SU-DHL-6 (cell line): ENCODE measurements around the gene ATP6AP2.

ENCODE experiments used
- H2AFZ ChIP-seq: fragments of 200-600 bp; sonication (generic); 2 replicates; pipeline ENCODE4 v1.6.1; 2014; ENCODE audit warnings: low read depth, mild to moderate bottlenecking, moderate library complexity, mixed read lengths, antibody characterized with exemption, low read length; ENCODE audit not compliant: severe bottlenecking
- H3F3A ChIP-seq: fragments of 200-600 bp; shearing (Covaris generic); 2 replicates; pipeline ENCODE4 v1.6.0; 2016; ENCODE audit warnings: antibody characterized with exemption, mild to moderate bottlenecking; ENCODE audit not compliant: insufficient read depth
- H3K27ac ChIP-seq: fragments of 200-600 bp; sonication (generic); 2 replicates; pipeline ENCODE4 v1.5.1; 2016; ENCODE audit warnings: low read depth, mild to moderate bottlenecking, low read length, moderate library complexity, mixed read lengths
- H3K27me3 ChIP-seq: fragments of 200-600 bp; sonication (generic), shearing (Covaris generic); 2 replicates; pipeline ENCODE4 v1.6.0; 2014; ENCODE audit warnings: mild to moderate bottlenecking, low read length
- H3K36me3 ChIP-seq: fragments of 200-600 bp; sonication (generic); 2 replicates; pipeline ENCODE4 v1.6.1; 2014; ENCODE audit warnings: mild to moderate bottlenecking, low read length, mixed read lengths
- H3K4me2 ChIP-seq: fragments of 300-600, 200-600 bp; shearing (Covaris generic), sonication (generic); 2 replicates; pipeline ENCODE4 v1.6.0; 2014; ENCODE audit warnings: low read length, low read depth, mild to moderate bottlenecking; ENCODE audit not compliant: poor library complexity, severe bottlenecking
- H3K4me3 ChIP-seq: fragments of 200-600 bp; sonication (generic); 2 replicates; pipeline ENCODE4 v1.5.1; 2014; ENCODE audit warnings: antibody characterized with exemption, low read length, mild to moderate bottlenecking, mixed read lengths; ENCODE audit not compliant: insufficient read depth, poor library complexity, severe bottlenecking
- H3K79me2 ChIP-seq: fragments of 200-600 bp; sonication (generic); 2 replicates; pipeline ENCODE4 v1.6.1; 2014; ENCODE audit warnings: mild to moderate bottlenecking, low read length, moderate library complexity; ENCODE audit not compliant: insufficient read depth
- H3K9ac ChIP-seq: fragments of 200-600 bp; sonication (generic); 2 replicates; pipeline ENCODE4 v1.7.0; 2014; ENCODE audit warnings: mild to moderate bottlenecking, low read length
- H3K9me2 ChIP-seq: fragments of 200-600 bp; sonication (generic); replicated peaks from 2 replicates; pipeline ENCODE4 v1.6.1; 2014; ENCODE audit warnings: low read length; ENCODE audit not compliant: insufficient read depth
- H3K9me3 ChIP-seq: fragments of 200-600 bp; sonication (generic); 2 replicates; pipeline ENCODE4 v1.6.1; 2014; ENCODE audit warnings: low read length, mixed read lengths; ENCODE audit not compliant: insufficient read depth
- H4K20me1 ChIP-seq: fragments of 200-600 bp; sonication (generic); 2 replicates; pipeline ENCODE4 v1.6.1; 2014; ENCODE audit warnings: low read depth, mild to moderate bottlenecking, antibody characterized with exemption, low read length, moderate library complexity, mixed read lengths
- EZH2phosphoT487 ChIP-seq: fragments of 200-600 bp; sonication (generic), shearing (Covaris generic); conservative IDR thresholded peaks from 2 replicates; pipeline ENCODE4 v1.6.1; 2018; ENCODE audit warnings: mild to moderate bottlenecking, antibody characterized with exemption, low read length, moderate library complexity, mixed read lengths
- TF ChIP-seq, protein P1 (sequence below): fragments of 200-600 bp; sonication (generic); IDR thresholded peaks from one replicate; pipeline ENCODE4 v1.5.1; 2017; ENCODE audit warnings: antibody characterized with exemption, mild to moderate bottlenecking, low read length, moderate library complexity; ENCODE audit not compliant: insufficient read depth, poor library complexity, severe bottlenecking

Gene ATP6AP2

DNA sequence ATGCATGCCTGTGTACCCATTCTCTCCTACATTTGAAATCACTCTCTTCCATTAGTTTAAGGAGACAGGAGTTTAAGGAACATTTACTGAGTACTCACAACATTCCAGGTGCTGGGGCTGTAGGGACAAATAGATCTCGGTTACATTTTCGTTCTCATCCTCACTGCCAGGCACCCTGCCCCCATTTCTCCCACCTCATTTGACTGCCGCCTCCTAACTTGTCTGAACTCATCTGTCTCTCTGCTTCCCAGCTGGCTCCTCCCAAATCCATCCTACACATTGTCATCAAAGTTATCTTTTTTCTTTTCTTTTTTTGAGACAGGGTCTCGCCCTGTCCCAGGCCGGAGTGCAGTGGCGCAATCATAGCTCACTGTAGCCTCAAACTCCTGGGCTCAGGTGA is 22.7 kb downstream of the ATP6AP2 start:
- Histone ChIP-seq H3F3A (no peaks in the 10 kb centered on the region), H3K4me2 (no peak overlapping the region), H4K20me1 (no peaks in the 10 kb centered on the region), H3K27me3 (no peaks in the 10 kb centered on the region), H3K9ac (no peak overlapping the region), H3K9me2 (no peaks in the 10 kb centered on the region), H3K4me3 (no peak overlapping the region), H2AFZ (no peak overlapping the region), H3K9me3 (no peaks in the 10 kb centered on the region), H3K27ac (no peak overlapping the region), H3K36me3 (no peaks in the 10 kb centered on the region), H3K79me2 (no peaks in the 10 kb centered on the region)
- TF ChIP-seq EZH2phosphoT487: no peak
- TF ChIP-seq, protein P1, sequence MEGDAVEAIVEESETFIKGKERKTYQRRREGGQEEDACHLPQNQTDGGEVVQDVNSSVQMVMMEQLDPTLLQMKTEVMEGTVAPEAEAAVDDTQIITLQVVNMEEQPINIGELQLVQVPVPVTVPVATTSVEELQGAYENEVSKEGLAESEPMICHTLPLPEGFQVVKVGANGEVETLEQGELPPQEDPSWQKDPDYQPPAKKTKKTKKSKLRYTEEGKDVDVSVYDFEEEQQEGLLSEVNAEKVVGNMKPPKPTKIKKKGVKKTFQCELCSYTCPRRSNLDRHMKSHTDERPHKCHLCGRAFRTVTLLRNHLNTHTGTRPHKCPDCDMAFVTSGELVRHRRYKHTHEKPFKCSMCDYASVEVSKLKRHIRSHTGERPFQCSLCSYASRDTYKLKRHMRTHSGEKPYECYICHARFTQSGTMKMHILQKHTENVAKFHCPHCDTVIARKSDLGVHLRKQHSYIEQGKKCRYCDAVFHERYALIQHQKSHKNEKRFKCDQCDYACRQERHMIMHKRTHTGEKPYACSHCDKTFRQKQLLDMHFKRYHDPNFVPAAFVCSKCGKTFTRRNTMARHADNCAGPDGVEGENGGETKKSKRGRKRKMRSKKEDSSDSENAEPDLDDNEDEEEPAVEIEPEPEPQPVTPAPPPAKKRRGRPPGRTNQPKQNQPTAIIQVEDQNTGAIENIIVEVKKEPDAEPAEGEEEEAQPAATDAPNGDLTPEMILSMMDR: no peak

DNA sequence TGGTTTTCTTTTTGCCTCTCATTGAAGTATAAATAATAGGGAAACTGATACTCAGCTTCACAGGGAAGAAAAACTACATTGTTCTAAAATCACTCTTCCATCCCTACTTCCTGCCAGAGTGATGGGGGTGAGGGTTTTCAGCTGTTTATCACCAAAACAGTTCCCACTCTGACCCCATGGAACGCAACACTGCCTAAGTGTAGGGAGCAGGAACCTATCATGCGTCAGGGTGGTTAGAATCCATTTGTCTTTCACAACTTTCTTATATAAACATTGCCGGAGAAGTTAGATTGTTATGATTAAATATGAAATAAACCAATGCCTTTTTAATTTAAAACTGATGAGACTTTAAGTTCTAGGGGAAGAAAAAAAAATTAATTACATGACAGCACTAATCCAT is 26.6 kb downstream of the ATP6AP2 start:
- no peak overlapping the region for H3K4me2 ChIP-seq
- no peak overlapping the region for H3K9ac ChIP-seq
- no peak overlapping the region for H2AFZ ChIP-seq
- H3K79me2 ChIP-seq: no peaks in the 10 kb centered on the region
- no peak overlapping the region for H3K27ac ChIP-seq
- no peaks in the 10 kb centered on the region for H3K27me3 ChIP-seq
- H4K20me1 ChIP-seq: no peaks in the 10 kb centered on the region
- no peaks in the 10 kb centered on the region for H3K36me3 ChIP-seq
- no peaks in the 10 kb centered on the region for H3K9me3 ChIP-seq
- no peaks in the 10 kb centered on the region for H3K9me2 ChIP-seq
- TF ChIP-seq EZH2phosphoT487: no peak
- TF ChIP-seq, protein P1: no peak
- no peak overlapping the region for H3K4me3 ChIP-seq
- no peaks in the 10 kb centered on the region for H3F3A ChIP-seq

DNA sequence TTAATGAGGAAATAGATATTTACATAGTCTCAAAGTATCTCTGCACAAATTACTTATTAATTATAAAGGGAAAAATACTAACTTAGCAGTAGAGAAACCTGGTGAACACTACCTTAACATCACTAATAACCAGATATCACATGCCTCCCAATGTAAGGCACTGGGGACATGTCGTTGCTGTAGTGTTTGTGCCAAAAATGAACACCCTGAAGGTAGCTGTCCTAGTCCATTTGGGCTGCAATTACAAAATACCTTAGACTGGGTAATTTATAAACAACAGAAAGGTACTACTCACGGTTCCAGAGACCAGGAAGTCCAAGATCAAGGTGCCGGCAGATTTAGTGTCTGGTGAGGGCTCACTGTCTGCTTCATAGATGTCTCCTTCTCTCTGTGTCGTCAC is 31.7 kb downstream of the ATP6AP2 start:
- Histone ChIP-seq H3K27ac (no peak overlapping the region), H3K9ac (no peak overlapping the region), H3K9me2 (no peaks in the 10 kb centered on the region), H3F3A (no peaks in the 10 kb centered on the region), H3K36me3 (no peaks in the 10 kb centered on the region), H3K79me2 (no peaks in the 10 kb centered on the region), H3K27me3 (no peaks in the 10 kb centered on the region), H2AFZ (no peak overlapping the region), H3K9me3 (no peaks in the 10 kb centered on the region), H3K4me2 (no peak overlapping the region), H4K20me1 (no peaks in the 10 kb centered on the region), H3K4me3 (no peak overlapping the region)
- TF ChIP-seq, protein P1: no peak
- TF ChIP-seq EZH2phosphoT487: no peak

DNA sequence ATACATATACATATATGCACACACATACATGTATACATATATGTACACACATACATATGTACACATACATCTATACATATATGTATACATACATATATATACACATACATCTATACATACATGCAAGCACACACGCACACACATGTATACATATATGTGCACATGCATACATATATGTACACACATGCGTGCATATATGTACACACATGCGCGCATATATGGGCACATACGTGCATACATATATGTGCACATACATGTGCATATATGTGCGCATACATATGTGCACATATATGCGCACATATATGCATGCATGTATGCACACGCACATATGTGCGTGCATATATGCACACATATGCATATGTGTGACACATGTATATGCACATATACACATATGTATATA is 35.2 kb downstream of the ATP6AP2 start:
- Histone ChIP-seq H3K9me3 (no peaks in the 10 kb centered on the region), H3K9me2 (no peaks in the 10 kb centered on the region), H3K9ac (no peak overlapping the region), H3K36me3 (no peaks in the 10 kb centered on the region), H3K27me3 (no peaks in the 10 kb centered on the region), H2AFZ (no peak overlapping the region), H4K20me1 (no peaks in the 10 kb centered on the region), H3F3A (no peaks in the 10 kb centered on the region), H3K79me2 (no peaks in the 10 kb centered on the region), H3K4me3 (no peak overlapping the region), H3K27ac (no peak overlapping the region), H3K4me2 (no peak overlapping the region)
- TF ChIP-seq, protein P1: no peak
- no peak for TF ChIP-seq EZH2phosphoT487
